Esophagus squamous epithelium (tissue), 5 donors: ENCODE measurements around the gene PPP2R1B. TPM values are rescaled to one million over a fixed set of nuclear protein-coding genes. Genes with fewer than 3 reads are reported as not detected.

Experiments
- DNase-seq: peaks from one replicate; lab custom pipeline; 2025; lab: John Stamatoyannopoulos, UW
- H3K27ac ChIP-seq, 4 donors: fragments of 200-600 bp; sonication (generic); one replicate each; pipeline ENCODE4 v1.5.1; 2016 to 2019; ENCODE audit warnings: mild to moderate bottlenecking in 1 of 4
- H3K27me3 ChIP-seq, 4 donors: fragments of 200-600 bp; sonication (generic); 1 replicate in 3 of 4; 2 replicates in 1 of 4; pipeline versions ENCODE4 v1.5.1 to v1.6.0; 2017 to 2021; ENCODE audit warnings: antibody characterized with exemption in 1 of 4
- H3K36me3 ChIP-seq, 3 donors: fragments of 200-600 bp; sonication (generic); one replicate each; pipeline ENCODE4 v1.5.1; 2016 to 2019
- H3K4me1 ChIP-seq, 3 donors: fragments of 200-600 bp; sonication (generic); one replicate each; pipeline ENCODE4 v1.5.1; 2017 to 2019
- H3K4me3 ChIP-seq, 4 donors: fragments of 200-600 bp; sonication (generic); 1 replicate in 3 of 4; 2 replicates in 1 of 4; pipeline ENCODE4 v1.5.1; 2016 to 2019; ENCODE audit warnings: mild to moderate bottlenecking in 2 of 4, moderate library complexity in 1 of 4
- H3K9me3 ChIP-seq, 3 donors: fragments of 200-600 bp; sonication (generic); one replicate each; pipeline ENCODE4 v1.5.1; 2016 to 2019
- CTCF ChIP-seq, 6 experiments: fragments of 450-650 bp in 4 of 6; fragments of 200-600 bp in 2 of 6; sonication (generic) in 2 of 6; IDR thresholded peaks; one replicate each; pipeline ENCODE4 v1.5.1; 2016 to 2019; ENCODE audit warnings: antibody characterized with exemption in 6 of 6, mild to moderate bottlenecking in 4 of 6, moderate library complexity in 4 of 6
- POLR2A ChIP-seq, 4 donors: fragments of 450-650 bp; IDR thresholded peaks; one replicate each; pipeline ENCODE4 v1.6.1; 2017; ENCODE audit warnings: antibody characterized with exemption in 4 of 4, mild to moderate bottlenecking in 4 of 4, moderate library complexity in 3 of 4
- WGBS, 2 donors: methylation state at CpG; one replicate each; pipeline ENCODE4 v1.1.5; 2018; 5-methylcytosine and 5-hydroxymethylcytosine counted together
- intact Hi-C: fragments of 100-400 bp; cut with DNase I; formaldehyde crosslinking; loops from one replicate; pipeline ENCODE4 v1.15.0; 2022
- total RNA-seq, 4 donors: library from RNA; depleted of rRNA; stranded (reverse); fragments of >200 nt; gene quantifications; one replicate each; pipeline ENCODE4 v1.1.0, GENCODE V29; 2016
- donor health status: DM: yes; HTN: yes; CAD: no.

The PPP2R1B gene
- total RNA-seq, 4 donors from 2014 or later = 17.6 to 39.7 (median 27.7) TPM

DNA sequence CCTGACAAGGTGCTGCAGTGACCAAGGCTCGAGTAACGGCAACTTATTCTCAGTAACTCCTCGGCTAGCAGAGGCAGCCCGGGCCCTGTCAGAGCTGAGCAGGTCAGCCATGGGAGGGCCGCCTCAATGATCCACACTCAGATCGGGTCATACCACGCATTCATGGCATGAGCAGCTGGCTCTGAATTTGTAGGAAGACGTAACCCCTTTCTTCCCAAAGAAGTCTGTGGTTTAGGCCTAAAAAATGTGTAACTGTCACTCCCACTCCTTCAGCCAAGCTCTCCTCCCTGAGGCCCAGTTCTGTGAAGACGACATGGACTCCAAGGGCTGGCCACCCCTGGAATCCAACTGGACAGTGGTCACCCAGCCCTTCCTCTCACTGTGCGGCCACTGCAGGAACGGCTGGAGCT lies 30.0 kb downstream of the PPP2R1B start:
- no peak for DNase-seq
- TF ChIP-seq CTCF (IDR thresholded peaks at IDR 0.05) (no peak), POLR2A (IDR thresholded peaks at IDR 0.05) (no peak)
- Histone ChIP-seq H3K4me3 (peak overlapping the region in 1 of 4 donors; percentile 61), H3K4me1 (peaks cover 51 to 81% (median 77%) of the 10 kb centered on the region in 3 donors), H3K9me3 (no peaks in the 10 kb centered on the region), H3K36me3 (peaks cover 0 to 32% (median under 1%) of the 10 kb centered on the region in 3 donors), H3K27ac (peak overlapping the region; percentile 85 to 98 (median 92)), H3K27me3 (no peaks in the 10 kb centered on the region)
- intact Hi-C loops = no loop called here
- WGBS, 2 donors = 0 to 70% methylated on average over 2 to 4 of the region's 11 CpGs

- peaks cover 0 to 25% (median 0%) of the 10 kb centered on the region in 3 donors for H3K36me3 ChIP-seq
- intact Hi-C loops = no loop called here
- peak in 2 of 4 donors; percentile 37 to 41 for TF ChIP-seq POLR2A (IDR thresholded peaks at IDR 0.05)
- no peak for TF ChIP-seq CTCF (IDR thresholded peaks at IDR 0.05)
- H3K27me3 ChIP-seq = no peaks in the 10 kb centered on the region
- no peak for DNase-seq
- 46 to 52% methylated on average over 6 to 8 of the region's 19 CpGs for WGBS, 2 donors
- H3K4me1 ChIP-seq = peaks cover 57 to 88% (median 84%) of the 10 kb centered on the region in 3 donors
- H3K9me3 ChIP-seq = no peaks in the 10 kb centered on the region
- H3K4me3 ChIP-seq = peak overlapping the region; percentile 23 to 61 (median 45)
- H3K27ac ChIP-seq = peak overlapping the region; percentile 85 to 98 (median 92)
These were observed 30.7 kb downstream of the PPP2R1B start for GRCh38 chr11:111735262-111736116.

GRCh38 chr11:111734954-111735261 lies 31.3 kb downstream of the PPP2R1B start:
- Histone ChIP-seq H3K4me3 (peak overlapping the region in 3 of 4 donors; percentile 44 to 61 (median 46)), H3K9me3 (no peaks in the 10 kb centered on the region), H3K36me3 (peaks cover 0 to 19% (median 0%) of the 10 kb centered on the region in 3 donors), H3K27ac (peak overlapping the region; percentile 85 to 98 (median 92)), H3K4me1 (peaks cover 57 to 94% (median 87%) of the 10 kb centered on the region in 3 donors), H3K27me3 (no peaks in the 10 kb centered on the region)
- DNase-seq = no peak
- 18 to 37% methylated on average over 6 of the region's 6 CpGs for WGBS, 2 donors
- intact Hi-C loops = no loop called here
- TF ChIP-seq POLR2A (IDR thresholded peaks at IDR 0.05) (no peak), CTCF (IDR thresholded peaks at IDR 0.05) (no peak)

DNA sequence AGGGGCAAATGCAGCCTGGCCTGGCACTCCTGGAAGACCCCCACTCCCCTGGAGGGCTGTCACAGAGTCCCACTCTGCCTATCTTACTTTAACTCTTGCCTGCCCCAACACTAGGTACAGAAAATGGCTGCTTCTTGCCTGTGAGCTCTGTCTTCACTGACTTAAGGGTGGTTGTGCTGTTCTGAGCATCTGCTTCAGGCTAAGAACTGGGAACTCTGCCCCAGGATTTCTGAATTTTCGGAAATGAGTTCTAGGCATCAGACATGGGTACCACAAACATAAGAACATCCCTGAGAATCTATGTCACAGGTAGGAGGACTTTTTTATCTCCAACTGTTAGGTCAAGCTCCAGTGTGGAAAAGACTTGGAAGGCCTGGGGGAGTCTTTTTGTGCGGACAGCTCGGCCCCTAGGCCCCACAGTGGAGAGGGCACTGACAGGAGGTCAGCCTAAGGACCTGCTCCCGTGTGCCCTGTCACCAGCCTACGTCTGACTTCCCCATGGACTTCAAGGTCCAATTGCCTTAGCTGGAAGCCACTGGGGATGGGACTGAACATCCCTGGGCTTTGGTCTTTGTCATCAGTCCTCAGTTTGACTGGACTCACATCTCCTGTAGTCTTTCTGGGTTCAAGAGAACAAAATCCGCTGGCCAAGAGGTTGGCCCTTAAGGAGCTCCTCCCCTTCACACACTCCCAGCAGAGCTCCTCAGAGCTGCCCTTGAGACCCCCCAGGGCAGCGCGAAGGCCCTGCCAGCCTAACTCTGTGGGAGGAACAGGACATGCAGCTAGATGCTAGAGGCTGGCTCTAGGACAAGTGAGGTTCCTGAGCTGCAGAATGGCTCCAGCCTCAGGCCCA lies 31.9 kb downstream of the PPP2R1B start:
- 76 to 91% methylated on average over 4 to 5 of the region's 8 CpGs for WGBS, 2 donors
- Histone ChIP-seq H3K4me1 (peaks cover 57 to 100% (median 93%) of the 10 kb centered on the region in 3 donors), H3K4me3 (peak overlapping the region in 1 of 4 donors; percentile 61), H3K9me3 (no peaks in the 10 kb centered on the region), H3K27ac (peak overlapping the region; percentile 85 to 98 (median 92)), H3K27me3 (no peaks in the 10 kb centered on the region), H3K36me3 (peaks cover 0 to 13% (median 0%) of the 10 kb centered on the region in 3 donors)
- TF ChIP-seq CTCF (IDR thresholded peaks at IDR 0.05) = no peak
- TF ChIP-seq POLR2A (IDR thresholded peaks at IDR 0.05) = no peak
- no peak for DNase-seq
- intact Hi-C loops = no loop called here
